ENCODE data around the gene DNAJB6.

The DNAJB6 gene

DNA sequence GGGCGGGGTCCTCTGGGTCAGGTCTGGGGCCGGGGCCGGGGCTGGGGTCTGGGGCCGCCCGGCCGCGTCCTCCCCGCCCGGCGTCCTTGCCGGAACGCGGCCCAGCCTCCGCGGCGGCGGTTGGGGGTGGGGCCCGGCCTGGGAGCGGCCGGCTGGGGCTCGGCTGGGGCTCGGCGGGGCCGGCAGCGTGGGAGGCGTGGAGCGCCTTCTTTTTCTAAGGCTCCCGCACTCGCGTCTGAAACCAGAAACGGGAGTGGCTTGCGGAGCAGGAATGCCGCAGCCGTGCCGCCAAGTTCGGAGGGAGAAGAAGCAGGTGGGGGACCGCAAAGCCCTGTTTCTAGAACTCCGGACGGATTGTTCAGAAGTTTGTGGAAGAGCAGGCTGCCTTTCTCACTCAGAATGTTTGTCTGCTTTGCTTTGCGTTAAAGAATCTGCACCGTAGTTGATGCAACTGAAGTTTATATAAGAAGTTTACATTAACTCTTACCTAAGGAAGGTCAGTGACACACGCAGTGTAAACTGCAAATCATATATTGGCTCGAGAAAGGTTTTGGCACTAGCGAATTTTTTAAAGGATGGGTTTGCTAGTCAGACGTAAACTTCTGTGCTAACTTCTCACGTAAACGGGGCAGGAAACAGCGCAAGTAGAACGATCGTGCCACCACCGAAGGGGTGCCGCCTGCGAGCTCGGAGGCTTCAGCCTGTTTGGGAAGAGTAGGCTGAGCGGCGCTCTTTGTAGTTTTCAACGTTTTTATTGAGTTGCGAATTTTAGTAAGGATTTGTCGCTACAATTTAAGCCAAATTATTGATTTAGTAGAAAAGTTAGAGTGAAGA is 729 bp downstream of the DNAJB6 start:
- Histone ChIP-seq H3K4me1 (ENCODE audit: control extremely low read depth in 1 of 4, control insufficient read depth in 4 of 4, insufficient read depth in 4 of 4, low read length in 3 of 4) (peaks cover 17 to 39% (median 33%) of the 10 kb centered on the region in 4 experiments), H3K27ac (ENCODE audit: insufficient read depth in 1 of 2, low read depth in 1 of 2, low read length in 2 of 2, poor library complexity in 1 of 2, severe bottlenecking in 2 of 2) (peak overlapping the region; percentile 89 to 90), H3K36me3 (ENCODE audit: control insufficient read depth in 4 of 4, insufficient read depth in 4 of 4, low read length in 3 of 4) (peaks cover 0 to 7% (median 3%) of the 10 kb centered on the region in 4 experiments), H3K4me3 (ENCODE audit: control insufficient read depth in 1 of 7, extremely low read depth in 1 of 7, insufficient read depth in 4 of 7, low read depth in 2 of 7, low read length in 6 of 7) (peak overlapping the region; percentile 75 to 100 (median 97)), H3K27me3 (replicated peaks in 2 of 5; ENCODE audit: control insufficient read depth in 4 of 5, insufficient read depth in 5 of 5, low read length in 4 of 5) (no peaks in the 10 kb centered on the region), H3K9me3 (ENCODE audit: control extremely low read depth in 1 of 5, control insufficient read depth in 4 of 5, insufficient read depth in 2 of 5, low read depth in 1 of 5, low read length in 4 of 5) (no peaks in the 10 kb centered on the region)
- ChIA-PET CTCF (interaction anchor here (0.8 to 3.1 kb wide), 11 partner anchors 12 to 63 kb away, joined by 3 to 43 read pairs (median 7); no protein-coding TSS in a partner anchor), POLR2A (interaction anchor here (0.8 to 1.6 kb wide), 5 partner anchors 14 to 63 kb away, joined by 3 to 10 read pairs (median 3); no protein-coding TSS in a partner anchor)
- peak in 2 of 3 donors; percentile 52 to 64 for DNase-seq
- 0% methylated on average over 38 of the region's 59 CpGs for WGBS (ENCODE audit: insufficient coverage)

DNA sequence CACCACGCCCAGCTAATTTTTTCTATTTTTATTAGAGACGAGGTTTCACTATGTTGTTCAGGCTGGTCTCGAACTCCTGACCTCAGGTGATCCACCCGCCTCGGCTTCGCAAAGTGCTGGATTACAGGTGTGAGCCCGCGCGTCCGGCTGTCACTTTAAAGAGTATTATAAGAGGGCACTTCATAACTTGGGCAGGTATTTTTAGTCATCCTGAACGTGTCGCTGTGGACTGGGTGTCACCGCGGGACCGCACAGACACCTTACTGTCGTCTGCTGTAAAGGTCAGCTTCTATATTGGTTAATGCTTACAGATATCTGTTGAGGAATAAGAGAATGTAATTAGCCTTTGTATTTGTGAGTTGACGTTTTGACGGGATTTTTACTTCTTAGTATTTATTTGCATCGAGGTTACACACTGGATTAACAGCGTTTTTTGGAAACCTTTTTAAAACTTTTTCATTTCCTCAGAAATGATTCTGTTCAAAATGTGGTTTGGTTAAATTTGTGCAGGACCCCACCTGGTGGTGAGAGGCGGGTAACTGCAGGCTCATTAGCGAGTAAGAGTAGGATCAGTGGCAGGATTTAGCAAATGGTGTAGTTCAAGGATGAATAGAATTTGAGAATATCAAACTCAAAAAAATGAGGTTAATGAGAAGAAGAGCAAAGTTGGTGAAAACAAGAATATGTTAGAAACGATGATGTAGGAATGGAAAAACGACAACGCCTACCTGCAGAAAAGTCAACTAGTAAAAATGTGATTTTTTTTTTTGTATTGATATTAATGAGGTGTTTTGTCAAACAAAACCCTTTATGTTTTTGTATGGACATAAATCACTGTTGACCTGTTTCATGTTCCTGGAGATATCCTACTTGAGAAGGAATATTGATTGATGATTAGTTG is 3.2 kb downstream of the DNAJB6 start:
- Histone ChIP-seq H3K27ac (ENCODE audit: insufficient read depth in 1 of 2, low read depth in 1 of 2, low read length in 2 of 2, poor library complexity in 1 of 2, severe bottlenecking in 2 of 2) (peak overlapping the region; percentile 33 to 90), H3K9me3 (ENCODE audit: control extremely low read depth in 1 of 5, control insufficient read depth in 4 of 5, insufficient read depth in 2 of 5, low read depth in 1 of 5, low read length in 4 of 5) (no peaks in the 10 kb centered on the region), H3K27me3 (replicated peaks in 2 of 5; ENCODE audit: control insufficient read depth in 4 of 5, insufficient read depth in 5 of 5, low read length in 4 of 5) (no peaks in the 10 kb centered on the region), H3K36me3 (ENCODE audit: control insufficient read depth in 4 of 4, insufficient read depth in 4 of 4, low read length in 3 of 4) (peaks cover 2 to 12% (median 6%) of the 10 kb centered on the region in 4 experiments), H3K4me3 (ENCODE audit: control insufficient read depth in 1 of 7, extremely low read depth in 1 of 7, insufficient read depth in 4 of 7, low read depth in 2 of 7, low read length in 6 of 7) (peak overlapping the region; percentile 19 to 100 (median 47)), H3K4me1 (ENCODE audit: control extremely low read depth in 1 of 4, control insufficient read depth in 4 of 4, insufficient read depth in 4 of 4, low read length in 3 of 4) (peaks cover 17 to 44% (median 33%) of the 10 kb centered on the region in 4 experiments)
- ChIA-PET POLR2A (interaction anchor here (0.6 to 1.0 kb wide), 2 partner anchors 35 to 40 kb away, joined by 3 read pairs; no protein-coding TSS in a partner anchor), CTCF (interaction anchor here (0.8 to 3.4 kb wide), 20 partner anchors 8 to 83 kb away, joined by 3 to 43 read pairs (median 4); no protein-coding TSS in a partner anchor)
- WGBS (ENCODE audit: insufficient coverage) = 65% methylated on average over 22 of the region's 25 CpGs
- DNase-seq = peak; percentile 80 to 87 (median 85)

DNA sequence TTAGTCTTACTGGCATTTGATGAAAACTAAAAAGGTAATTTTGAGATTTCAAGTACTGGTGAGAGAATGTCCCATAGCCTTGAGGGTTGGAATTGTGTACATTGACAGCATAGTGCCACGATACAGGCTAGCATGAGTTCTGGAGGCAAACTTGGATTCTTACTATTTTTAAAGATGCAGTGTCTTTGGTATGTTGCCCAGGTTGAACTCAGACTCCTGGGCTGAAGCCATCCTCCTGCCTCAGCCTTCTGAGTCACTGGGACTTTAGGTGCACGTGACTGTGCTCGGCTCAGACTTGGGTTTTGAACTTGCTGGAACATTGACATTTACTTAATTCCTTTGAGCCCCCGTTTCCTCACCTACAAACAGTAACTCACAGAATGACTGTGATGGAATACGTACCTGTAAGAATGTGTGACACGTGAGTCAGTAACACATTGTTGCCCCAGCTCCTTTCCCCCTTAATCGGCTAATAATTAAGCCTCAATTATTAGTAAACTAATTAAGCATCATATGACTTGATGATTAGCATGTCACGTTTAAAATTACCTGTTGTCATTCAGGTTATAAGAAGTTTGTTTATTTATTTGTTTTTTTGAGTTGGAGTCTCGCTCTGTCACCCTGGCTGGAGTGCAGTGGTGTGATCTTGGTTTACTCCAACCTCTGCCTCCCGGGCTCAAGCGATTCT is 10.6 kb downstream of the DNAJB6 start:
- peaks cover 0 to 35% (median 18%) of the 10 kb centered on the region in 4 experiments for H3K4me1 ChIP-seq (ENCODE audit: control extremely low read depth in 1 of 4, control insufficient read depth in 4 of 4, insufficient read depth in 4 of 4, low read length in 3 of 4)
- 96% methylated on average over 7 of the region's 11 CpGs for WGBS (ENCODE audit: insufficient coverage)
- no peaks in the 10 kb centered on the region for H3K9me3 ChIP-seq (ENCODE audit: control extremely low read depth in 1 of 5, control insufficient read depth in 4 of 5, insufficient read depth in 2 of 5, low read depth in 1 of 5, low read length in 4 of 5)
- ChIA-PET POLR2A (no interaction called here), CTCF (interaction anchor here (1.4 to 2.5 kb wide), 4 partner anchors 8 to 97 kb away, joined by 3 to 14 read pairs (median 4); no protein-coding TSS in a partner anchor)
- DNase-seq = no peak
- H3K4me3 ChIP-seq (ENCODE audit: control insufficient read depth in 1 of 7, extremely low read depth in 1 of 7, insufficient read depth in 4 of 7, low read depth in 2 of 7, low read length in 6 of 7) = no peak overlapping the region
- peaks cover 4 to 17% (median 8%) of the 10 kb centered on the region in 4 experiments for H3K36me3 ChIP-seq (ENCODE audit: control insufficient read depth in 4 of 4, insufficient read depth in 4 of 4, low read length in 3 of 4)
- no peaks in the 10 kb centered on the region for H3K27me3 ChIP-seq (replicated peaks in 2 of 5; ENCODE audit: control insufficient read depth in 4 of 5, insufficient read depth in 5 of 5, low read length in 4 of 5)
- no peak overlapping the region for H3K27ac ChIP-seq (ENCODE audit: insufficient read depth in 1 of 2, low read depth in 1 of 2, low read length in 2 of 2, poor library complexity in 1 of 2, severe bottlenecking in 2 of 2)

DNA sequence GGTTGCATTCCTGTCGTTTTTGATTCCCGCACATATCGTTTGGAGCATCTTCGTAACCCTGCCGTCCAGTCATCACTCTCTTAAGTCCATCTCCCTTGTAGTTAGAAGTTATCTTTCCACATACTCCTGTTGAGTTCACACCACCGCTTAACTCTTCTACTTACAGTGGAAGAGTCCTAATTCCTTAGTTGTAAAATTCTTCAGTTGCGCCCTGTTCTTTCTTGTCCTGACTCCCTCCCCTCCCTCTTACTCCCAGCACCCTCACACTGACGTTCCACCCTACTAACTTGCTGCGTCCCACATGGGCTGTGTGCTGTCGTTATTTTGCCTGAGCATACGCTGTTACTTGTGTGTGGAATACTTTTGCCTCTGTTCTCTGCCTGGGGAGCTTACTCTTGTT is 11.7 kb downstream of the DNAJB6 start:
- peaks cover 2 to 11% (median 8%) of the 10 kb centered on the region in 4 experiments for H3K36me3 ChIP-seq (ENCODE audit: control insufficient read depth in 4 of 4, insufficient read depth in 4 of 4, low read length in 3 of 4)
- ChIA-PET POLR2A (no interaction called here), CTCF (interaction anchor here (0.6 to 2.3 kb wide), 3 partner anchors 10 to 76 kb away, joined by 3 to 4 read pairs (median 4); no protein-coding TSS in a partner anchor)
- no peak for DNase-seq
- no peaks in the 10 kb centered on the region for H3K9me3 ChIP-seq (ENCODE audit: control extremely low read depth in 1 of 5, control insufficient read depth in 4 of 5, insufficient read depth in 2 of 5, low read depth in 1 of 5, low read length in 4 of 5)
- WGBS (ENCODE audit: insufficient coverage) = 95% methylated on average over 7 of the region's 11 CpGs
- H3K4me3 ChIP-seq (ENCODE audit: control insufficient read depth in 1 of 7, extremely low read depth in 1 of 7, insufficient read depth in 4 of 7, low read depth in 2 of 7, low read length in 6 of 7) = no peak overlapping the region
- H3K4me1 ChIP-seq (ENCODE audit: control extremely low read depth in 1 of 4, control insufficient read depth in 4 of 4, insufficient read depth in 4 of 4, low read length in 3 of 4) = peaks cover 6 to 41% (median 29%) of the 10 kb centered on the region in 4 experiments
- no peaks in the 10 kb centered on the region for H3K27me3 ChIP-seq (replicated peaks in 2 of 5; ENCODE audit: control insufficient read depth in 4 of 5, insufficient read depth in 5 of 5, low read length in 4 of 5)
- H3K27ac ChIP-seq (ENCODE audit: insufficient read depth in 1 of 2, low read depth in 1 of 2, low read length in 2 of 2, poor library complexity in 1 of 2, severe bottlenecking in 2 of 2) = no peak overlapping the region

DNA sequence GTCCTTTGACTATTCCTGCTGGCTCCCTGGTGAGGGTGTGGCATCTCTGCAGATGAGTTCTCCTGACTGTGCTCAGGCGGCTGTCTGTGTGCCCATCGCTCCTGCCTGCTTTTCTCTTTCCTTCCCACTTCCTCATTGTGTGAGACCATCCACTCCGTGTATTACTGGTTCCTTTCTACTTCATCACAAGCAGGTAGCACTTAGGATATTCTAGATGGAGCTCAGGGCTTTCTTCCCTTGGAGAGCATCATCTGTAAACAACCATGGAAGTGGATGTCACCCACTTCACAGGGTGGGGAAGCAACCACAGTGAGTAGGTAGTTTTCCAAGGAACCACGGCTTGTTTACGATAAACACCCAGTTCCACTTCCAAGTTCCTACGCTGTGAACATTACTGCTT is 15.7 kb downstream of the DNAJB6 start:
- H3K27ac ChIP-seq (ENCODE audit: insufficient read depth in 1 of 2, low read depth in 1 of 2, low read length in 2 of 2, poor library complexity in 1 of 2, severe bottlenecking in 2 of 2) = peak overlapping the region in 1 of 2 experiments; percentile 77
- 38% methylated on average over 5 of the region's 6 CpGs for WGBS (ENCODE audit: insufficient coverage)
- peak in 2 of 3 donors; percentile 45 to 71 for DNase-seq
- peaks cover 8 to 45% (median 38%) of the 10 kb centered on the region in 4 experiments for H3K4me1 ChIP-seq (ENCODE audit: control extremely low read depth in 1 of 4, control insufficient read depth in 4 of 4, insufficient read depth in 4 of 4, low read length in 3 of 4)
- H3K4me3 ChIP-seq (ENCODE audit: control insufficient read depth in 1 of 7, extremely low read depth in 1 of 7, insufficient read depth in 4 of 7, low read depth in 2 of 7, low read length in 6 of 7) = peak overlapping the region in 4 of 7 experiments; percentile 10 to 45 (median 30)
- H3K27me3 ChIP-seq (replicated peaks in 2 of 5; ENCODE audit: control insufficient read depth in 4 of 5, insufficient read depth in 5 of 5, low read length in 4 of 5) = no peaks in the 10 kb centered on the region
- ChIA-PET CTCF (interaction anchor here (2.3 kb wide), 1 partner anchor 13 kb away, joined by 14 read pairs; no protein-coding TSS in a partner anchor), POLR2A (no interaction called here)
- H3K36me3 ChIP-seq (ENCODE audit: control insufficient read depth in 4 of 4, insufficient read depth in 4 of 4, low read length in 3 of 4) = peaks cover 3 to 27% (median 20%) of the 10 kb centered on the region in 4 experiments
- no peaks in the 10 kb centered on the region for H3K9me3 ChIP-seq (ENCODE audit: control extremely low read depth in 1 of 5, control insufficient read depth in 4 of 5, insufficient read depth in 2 of 5, low read depth in 1 of 5, low read length in 4 of 5)

Data from common myeloid progenitor, CD34-positive (primary cell).